DND-41 (cell line): ENCODE results near the gene CLDN11.

Experiments
- ATAC-seq: fragments of 200-7000 bp; cut with Tn5 transposase; 3 replicates; pipeline ENCODE4 v1.9.1; 2021; ENCODE audit warnings: low read depth; ENCODE audit not compliant: insufficient read depth
- DNase-seq: peaks from one replicate; pipeline ENCODE4 v3.0.0-alpha.2; 2020
- H2AFZ ChIP-seq: 2 replicates; pipeline ENCODE4 v1.6.0; 2012; ENCODE audit warnings: low read depth, low read length
- H3K27ac ChIP-seq: 2 replicates; pipeline ENCODE4 v1.5.1; 2012; ENCODE audit warnings: low read length, inconsistent platforms
- H3K27me3 ChIP-seq: fragments of 200-600 bp; sonication (generic); 2 replicates; pipeline ENCODE4 v1.6.0; 2012; ENCODE audit warnings: low read length, mild to moderate bottlenecking, inconsistent platforms; ENCODE audit not compliant: insufficient read depth, poor library complexity
- H3K36me3 ChIP-seq: 2 replicates; pipeline ENCODE4 v1.5.1; 2012; ENCODE audit warnings: low read length, inconsistent platforms; ENCODE audit not compliant: insufficient read depth
- H3K4me1 ChIP-seq: 2 replicates; pipeline ENCODE4 v1.5.1; 2012; ENCODE audit warnings: mild to moderate bottlenecking, low read length; ENCODE audit not compliant: insufficient read depth
- H3K4me2 ChIP-seq: 2 replicates; pipeline ENCODE4 v1.6.0; 2012; ENCODE audit warnings: mild to moderate bottlenecking, moderate library complexity, low read length, inconsistent platforms; ENCODE audit not compliant: insufficient read depth
- H3K4me3 ChIP-seq, 2 experiments: fragments of 200-600 bp in 1 of 2; shearing (Covaris generic) in 1 of 2; 2 replicates each; pipeline ENCODE4 v1.5.1; 2012 to 2016; ENCODE audit warnings: inconsistent platforms in 2 of 2, low read length in 2 of 2, mild to moderate bottlenecking in 2 of 2, low read depth in 1 of 2, moderate library complexity in 1 of 2
- H3K79me2 ChIP-seq: 2 replicates; pipeline ENCODE4 v1.6.0; 2012; ENCODE audit warnings: low read length, inconsistent platforms; ENCODE audit not compliant: insufficient read depth
- H3K9ac ChIP-seq: 2 replicates; pipeline ENCODE4 v1.6.0; 2012; ENCODE audit warnings: low read depth, mild to moderate bottlenecking, inconsistent platforms, low read length, moderate library complexity
- H3K9me3 ChIP-seq: 2 replicates; pipeline ENCODE4 v1.5.1; 2012; ENCODE audit warnings: low read length, moderate library complexity, mild to moderate bottlenecking, inconsistent platforms; ENCODE audit not compliant: insufficient read depth, severe bottlenecking
- H4K20me1 ChIP-seq: 2 replicates; pipeline ENCODE4 v1.6.0; 2012; ENCODE audit warnings: low read length; ENCODE audit not compliant: insufficient read depth
- EZH2 ChIP-seq: IDR thresholded peaks from 3 replicates; pipeline ENCODE4 v1.6.1; 2012; ENCODE audit warnings: borderline replicate concordance, low read depth, mild to moderate bottlenecking, moderate library complexity, low read length, inconsistent platforms; ENCODE audit not compliant: severe bottlenecking
- TF ChIP-seq, protein P1 (sequence below): IDR thresholded peaks from 2 replicates; pipeline ENCODE4 v1.5.1; 2012; ENCODE audit warnings: borderline replicate concordance, low read length, moderate library complexity, mild to moderate bottlenecking; ENCODE audit not compliant: poor library complexity, severe bottlenecking; ENCODE audit errors: extremely low read depth

The CLDN11 gene

DNA sequence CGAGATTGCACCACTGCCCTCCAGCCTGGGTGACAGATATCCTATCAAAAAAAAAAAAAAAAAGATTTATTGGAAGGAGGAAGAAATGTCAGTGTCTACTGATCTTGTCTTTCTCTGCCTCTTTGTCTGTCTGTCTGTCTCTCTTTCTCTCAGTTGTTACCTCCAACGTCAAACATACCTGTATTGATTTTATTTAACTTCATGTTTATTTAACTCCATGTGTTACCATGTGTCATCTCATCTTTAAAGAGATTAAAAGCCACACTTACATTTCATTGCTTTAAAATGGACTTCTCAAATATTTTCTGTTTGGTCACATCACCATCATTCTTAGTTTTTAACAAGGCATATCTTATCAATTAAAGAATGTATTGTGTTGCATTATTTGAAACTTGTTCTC, 9.4 kb downstream of the CLDN11 start:
- Histone ChIP-seq H3K4me2 (no peak overlapping the region), H3K9me3 (no peaks in the 10 kb centered on the region), H3K36me3 (no peaks in the 10 kb centered on the region), H3K4me1 (peaks cover 25% of the 10 kb centered on the region), H4K20me1 (no peaks in the 10 kb centered on the region; the same call in 1 of the 2 replicates), H3K9ac (no peak overlapping the region), H3K27me3 (peaks cover 8% of the 10 kb centered on the region), H3K79me2 (no peaks in the 10 kb centered on the region), H3K4me3 (no peak overlapping the region), H3K27ac (no peak overlapping the region), H2AFZ (no peak overlapping the region)
- TF ChIP-seq, protein P1, sequence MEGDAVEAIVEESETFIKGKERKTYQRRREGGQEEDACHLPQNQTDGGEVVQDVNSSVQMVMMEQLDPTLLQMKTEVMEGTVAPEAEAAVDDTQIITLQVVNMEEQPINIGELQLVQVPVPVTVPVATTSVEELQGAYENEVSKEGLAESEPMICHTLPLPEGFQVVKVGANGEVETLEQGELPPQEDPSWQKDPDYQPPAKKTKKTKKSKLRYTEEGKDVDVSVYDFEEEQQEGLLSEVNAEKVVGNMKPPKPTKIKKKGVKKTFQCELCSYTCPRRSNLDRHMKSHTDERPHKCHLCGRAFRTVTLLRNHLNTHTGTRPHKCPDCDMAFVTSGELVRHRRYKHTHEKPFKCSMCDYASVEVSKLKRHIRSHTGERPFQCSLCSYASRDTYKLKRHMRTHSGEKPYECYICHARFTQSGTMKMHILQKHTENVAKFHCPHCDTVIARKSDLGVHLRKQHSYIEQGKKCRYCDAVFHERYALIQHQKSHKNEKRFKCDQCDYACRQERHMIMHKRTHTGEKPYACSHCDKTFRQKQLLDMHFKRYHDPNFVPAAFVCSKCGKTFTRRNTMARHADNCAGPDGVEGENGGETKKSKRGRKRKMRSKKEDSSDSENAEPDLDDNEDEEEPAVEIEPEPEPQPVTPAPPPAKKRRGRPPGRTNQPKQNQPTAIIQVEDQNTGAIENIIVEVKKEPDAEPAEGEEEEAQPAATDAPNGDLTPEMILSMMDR, result no peak
- TF ChIP-seq EZH2, result no peak
- DNase-seq (no peak), ATAC-seq (no peak)

DNA sequence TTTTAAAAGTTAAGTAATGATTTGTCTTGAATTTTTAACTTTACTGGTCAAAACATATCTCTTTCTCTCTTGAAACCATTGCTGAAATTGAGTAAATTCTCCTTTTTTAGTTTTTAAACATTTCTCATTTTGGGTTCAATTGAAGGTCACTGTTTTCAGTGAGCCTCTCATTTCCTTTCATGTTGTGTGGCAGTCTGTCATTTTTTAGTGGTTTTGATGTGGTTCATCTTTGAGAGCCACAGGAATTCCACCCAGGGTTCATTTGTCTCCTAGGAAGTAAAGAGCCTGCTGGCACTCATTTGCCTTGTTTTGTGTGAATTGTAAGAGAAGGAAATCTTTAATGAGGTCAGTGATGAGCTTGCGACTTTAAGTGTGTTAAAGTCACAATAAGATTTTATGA, 10.4 kb downstream of the CLDN11 start:
- Histone ChIP-seq H3K27ac (no peak overlapping the region), H3K4me2 (no peak overlapping the region)
- peak; percentile 14 for DNase-seq

DNA sequence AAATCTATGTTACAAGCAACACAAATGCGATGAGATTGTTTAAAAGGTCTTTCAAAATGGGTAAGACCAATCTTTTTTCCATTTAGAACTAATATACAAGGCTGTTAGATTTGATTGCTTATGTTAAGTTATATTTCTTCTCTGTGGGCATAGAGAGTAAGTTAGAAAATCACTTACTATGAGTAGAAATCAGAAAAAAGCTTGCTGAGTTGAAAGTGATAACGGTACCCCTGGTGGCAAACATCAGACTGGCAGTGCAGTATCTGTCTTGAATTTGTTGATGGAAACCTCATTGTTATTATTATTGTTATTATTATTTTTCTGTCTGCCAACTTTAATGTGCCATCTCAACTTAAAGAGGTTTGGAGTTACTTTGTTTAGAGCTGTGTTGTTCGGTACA, 12.4 kb downstream of the CLDN11 start:
- Histone ChIP-seq H3K36me3 (no peaks in the 10 kb centered on the region), H3K4me3 (no peak overlapping the region), H2AFZ (no peak overlapping the region), H3K4me1 (peaks cover 13% of the 10 kb centered on the region), H3K27ac (no peak overlapping the region), H3K9me3 (no peaks in the 10 kb centered on the region), H4K20me1 (no peaks in the 10 kb centered on the region; the same call in 1 of the 2 replicates), H3K27me3 (peaks cover 8% of the 10 kb centered on the region), H3K4me2 (no peak overlapping the region), H3K9ac (no peak overlapping the region), H3K79me2 (no peaks in the 10 kb centered on the region)
- ATAC-seq (no peak), DNase-seq (no peak)
- TF ChIP-seq, protein P1, result no peak
- no peak for TF ChIP-seq EZH2

More for the DNA sequence above, 10.4 kb downstream of the CLDN11 start:
- no peak overlapping the region for H3K4me3 ChIP-seq
- H3K4me1 ChIP-seq, result peaks cover 25% of the 10 kb centered on the region
- H3K36me3 ChIP-seq, result no peaks in the 10 kb centered on the region
- no peaks in the 10 kb centered on the region for H3K79me2 ChIP-seq
- no peaks in the 10 kb centered on the region for H3K9me3 ChIP-seq
- ATAC-seq, result peak; percentile 60
- H2AFZ ChIP-seq, result no peak overlapping the region
- TF ChIP-seq, protein P1, result no peak
- no peak for TF ChIP-seq EZH2
- H3K27me3 ChIP-seq, result peaks cover 8% of the 10 kb centered on the region
- H4K20me1 ChIP-seq, result no peaks in the 10 kb centered on the region; the same call in 1 of the 2 replicates
- no peak overlapping the region for H3K9ac ChIP-seq

DNA sequence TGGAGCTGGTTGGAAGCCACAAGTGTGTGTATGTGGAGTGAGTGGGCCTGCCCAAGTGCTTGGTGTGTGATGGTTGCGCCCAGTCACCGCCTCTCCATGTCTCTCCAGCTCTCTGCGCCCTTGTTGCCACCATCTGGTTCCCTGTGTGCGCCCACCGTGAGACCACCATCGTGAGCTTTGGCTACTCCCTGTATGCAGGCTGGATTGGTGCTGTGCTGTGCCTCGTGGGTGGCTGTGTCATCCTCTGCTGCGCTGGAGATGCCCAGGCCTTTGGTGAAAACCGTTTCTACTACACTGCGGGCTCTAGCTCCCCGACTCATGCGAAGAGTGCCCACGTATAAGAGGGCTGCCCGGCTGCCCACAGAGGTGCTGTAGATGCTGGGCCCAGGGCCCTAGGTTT, 13.7 kb downstream of the CLDN11 start:
- H2AFZ ChIP-seq, result no peak overlapping the region
- TF ChIP-seq, protein P1, result no peak
- no peak for TF ChIP-seq EZH2
- H3K27me3 ChIP-seq, result peaks cover 8% of the 10 kb centered on the region
- DNase-seq (no peak), ATAC-seq (no peak)
- no peaks in the 10 kb centered on the region for H3K36me3 ChIP-seq
- peaks cover 8% of the 10 kb centered on the region; the same call in 1 of the 2 replicates for H3K4me1 ChIP-seq
- no peak overlapping the region for H3K9ac ChIP-seq
- H3K4me3 ChIP-seq, result no peak overlapping the region
- H3K9me3 ChIP-seq, result no peaks in the 10 kb centered on the region
- no peak overlapping the region for H3K4me2 ChIP-seq
- H3K79me2 ChIP-seq, result no peaks in the 10 kb centered on the region
- H3K27ac ChIP-seq, result no peak overlapping the region
- H4K20me1 ChIP-seq, result no peaks in the 10 kb centered on the region; the same call in 1 of the 2 replicates
